Measurements from ENCODE around the gene ABHD6. TPM values are rescaled to one million over a fixed set of nuclear protein-coding genes. Genes with fewer than 3 reads are reported as not detected.

Gene ABHD6
- 18.5 and 20.6 TPM in 2 replicates for total RNA-seq

GRCh38 chr3:58237238-58237940 is at the start of gene ABHD6:
TSS of gene ABHD6 (plus strand) at chr3:58237792. CDS start at chr3:58256587, 18,795 bp downstream.

DNA sequence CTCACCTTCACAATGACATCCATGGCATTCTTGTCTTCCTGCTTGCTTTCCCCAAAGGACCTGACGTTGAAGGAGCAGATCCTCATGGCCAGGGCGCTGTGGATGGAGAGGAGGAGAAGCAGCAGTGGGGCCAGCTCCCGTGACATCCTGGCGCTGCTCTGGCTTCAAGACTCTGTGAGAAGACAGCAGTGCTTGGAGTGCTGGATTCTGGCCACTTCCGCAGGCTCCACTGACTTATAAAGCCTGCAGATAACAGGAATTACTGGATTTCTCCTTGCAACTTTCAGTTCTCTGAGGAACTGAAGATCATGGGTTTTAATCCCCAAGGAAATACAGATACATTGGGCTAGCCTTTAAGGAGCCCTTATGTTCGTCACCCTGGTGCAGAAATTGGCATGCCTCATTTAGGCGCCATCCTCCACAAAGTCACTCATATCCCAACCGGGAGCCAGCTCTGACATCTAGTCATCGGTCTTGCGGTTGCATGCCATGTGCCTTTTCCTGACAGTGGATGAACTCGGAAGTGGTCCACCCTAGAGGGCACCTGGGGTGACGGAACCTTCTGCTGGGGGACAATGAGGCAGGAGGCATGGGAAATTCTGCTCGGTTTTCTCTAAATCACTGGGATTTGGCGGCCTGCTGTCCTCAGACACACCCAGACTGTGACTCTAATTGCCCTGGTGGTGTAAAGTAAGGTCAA is 26.7 kb upstream of the ABHD6 start, which contains the start of gene DNASE1L3:
Gene DNASE1L3 (minus strand): TSS at position 212 of the 700 bp plus-strand sequence. CDS start 66 bp downstream, at position 146.

GRCh38 chr3:58305882-58306711 is 68.5 kb downstream of the ABHD6 start, which contains the start of the genes HTD2 and RPP14:
TSS of gene HTD2 (plus strand) at chr3:58306520. CDS start at chr3:58317614, 11,094 bp downstream.
TSS of gene RPP14 (plus strand) at chr3:58306245. CDS start at chr3:58310330, 4,085 bp downstream.

DNA sequence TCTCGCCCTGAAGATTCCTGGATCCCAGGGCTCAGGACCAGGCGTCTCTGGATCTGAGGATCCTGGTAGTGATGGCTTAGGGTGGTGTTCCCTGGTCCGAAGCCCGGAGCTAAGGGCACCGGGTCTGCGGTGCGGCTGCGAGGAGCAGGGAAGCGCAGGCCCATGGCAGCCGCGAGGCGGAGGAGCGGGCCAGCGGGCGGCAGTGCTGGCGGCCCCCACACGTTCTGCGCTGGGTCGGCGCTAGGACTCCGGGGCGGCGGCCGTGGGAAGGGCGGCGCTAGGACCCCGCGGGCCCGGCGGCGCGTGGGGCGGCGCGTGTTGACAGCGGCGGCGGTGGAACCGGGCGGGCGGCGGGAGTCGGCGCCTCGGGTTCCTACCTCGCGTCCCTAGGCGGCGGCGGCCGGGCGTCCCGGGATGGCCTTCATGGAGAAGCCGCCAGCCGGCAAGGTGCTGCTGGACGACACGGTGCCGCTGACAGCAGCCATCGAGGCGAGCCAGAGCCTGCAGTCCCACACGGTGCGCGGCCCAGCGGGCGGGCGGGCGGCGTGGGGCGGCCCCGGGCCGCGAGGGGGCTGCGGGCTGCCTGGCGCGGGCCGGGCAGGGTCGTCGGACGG is 95.1 kb downstream of the ABHD6 start, which contains the start of gene PXK:
Gene PXK (plus strand): TSS at position 318 of the 614 bp plus-strand sequence. CDS start 97 bp downstream, at position 415.

Other genes with a start within 250 kb of the ABHD6 start
- 217 and 288 TPM in 2 replicates for gene FLNB, start 229.4 kb upstream of the ABHD6 start, total RNA-seq
- gene DNASE1L3, start 26.8 kb upstream of the ABHD6 start, total RNA-seq = 1.7 and 8.7 TPM in 2 replicates
- gene RPP14, start 68.5 kb downstream of the ABHD6 start, total RNA-seq = 15.5 and 16.1 TPM in 2 replicates
- 7.7 and 10.4 TPM in 2 replicates for gene HTD2, start 68.7 kb downstream of the ABHD6 start, total RNA-seq
- gene PXK, start 95.1 kb downstream of the ABHD6 start, total RNA-seq = 21.6 and 27.2 TPM in 2 replicates
- 60.3 and 80.1 TPM in 2 replicates for gene PDHB, start 196.0 kb downstream of the ABHD6 start, total RNA-seq